GM15510 (cell line): ENCODE data around the gene TBC1D12.

Experiments used
- POLR2A ChIP-seq: IDR thresholded peaks from 3 replicates; pipeline ENCODE4 v1.6.1; 2011; ENCODE audit warnings: borderline replicate concordance; ENCODE audit not compliant: insufficient read length; ENCODE audit errors: extremely low read depth

The TBC1D12 gene

DNA sequence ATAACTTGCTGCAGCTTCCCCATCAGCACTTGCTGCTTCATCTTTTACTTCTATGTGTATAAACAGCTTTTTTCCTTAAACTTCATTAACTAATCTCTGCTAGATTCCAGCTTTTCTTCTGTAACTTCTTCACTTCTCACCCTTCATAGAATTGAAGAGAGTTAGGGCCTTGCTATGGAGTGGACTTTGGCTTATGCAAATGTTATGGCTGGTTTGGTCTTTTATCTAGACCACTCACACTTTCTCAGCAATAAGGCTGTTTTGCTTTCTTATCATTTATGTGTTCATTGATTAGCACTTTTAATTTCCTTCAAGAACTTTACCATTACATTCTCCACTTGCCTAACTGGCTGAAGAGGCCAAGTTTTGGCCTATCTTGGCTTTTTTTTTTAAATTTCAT lies 79.1 kb downstream of the TBC1D12 start:
- TF ChIP-seq POLR2A: no peak

DNA sequence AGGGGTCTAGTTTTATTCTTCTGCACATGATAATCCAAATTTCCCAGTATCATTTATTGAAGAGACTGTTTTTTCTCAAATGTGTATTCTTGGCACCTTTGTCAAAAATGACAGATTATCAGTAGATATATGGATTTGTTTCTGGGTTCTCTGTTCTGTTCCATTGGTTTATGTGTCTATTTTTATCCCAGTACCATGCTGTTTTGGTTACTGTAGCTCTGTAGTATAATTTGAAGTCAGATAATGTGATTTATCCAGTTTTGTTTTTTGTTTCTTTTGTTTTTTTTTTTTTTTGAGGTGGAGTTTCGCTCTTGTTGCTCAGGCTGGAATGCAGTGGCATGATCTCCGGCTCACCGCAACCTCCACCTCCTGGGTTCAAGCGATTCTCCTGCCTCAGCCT lies 81.6 kb downstream of the TBC1D12 start:
- no peak for TF ChIP-seq POLR2A

DNA sequence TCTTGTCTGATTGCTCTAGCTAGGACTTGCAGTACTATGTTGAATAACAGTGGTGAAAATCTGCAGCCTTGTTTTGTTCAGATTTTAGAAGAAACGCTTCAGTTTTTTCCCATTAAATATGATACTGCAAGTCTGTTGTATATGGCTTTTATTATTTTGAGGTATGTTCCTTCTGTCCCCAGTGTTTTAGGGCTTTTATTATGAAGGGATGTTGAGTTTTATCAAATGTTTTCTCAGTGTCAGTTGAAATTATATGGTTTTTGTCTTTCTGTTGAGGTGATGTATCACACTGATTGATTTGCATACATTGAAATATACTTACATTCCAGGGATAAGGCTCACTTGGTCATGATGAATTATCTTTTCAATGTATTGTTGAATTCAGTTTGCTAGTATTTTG lies 82.8 kb downstream of the TBC1D12 start:
- TF ChIP-seq POLR2A: no peak

DNA sequence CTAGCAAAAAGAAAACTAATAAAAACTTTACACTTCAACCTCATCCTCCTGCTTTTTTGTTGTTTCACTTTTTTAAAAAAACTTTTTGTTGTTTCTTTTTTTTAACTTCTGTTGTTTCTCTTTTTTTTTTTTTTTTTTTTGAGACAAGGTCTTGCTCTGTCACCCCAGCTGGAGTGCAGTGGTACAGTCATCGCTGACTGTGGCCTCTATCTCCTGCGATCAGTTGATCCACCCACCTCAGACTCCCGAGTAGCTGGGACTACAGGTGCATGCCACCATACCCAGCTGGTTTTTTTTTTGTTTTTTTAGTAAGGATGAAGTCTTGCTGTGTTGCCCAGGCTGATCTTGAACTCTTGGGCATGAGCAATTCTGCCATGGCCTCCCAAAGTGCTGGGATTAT lies 85.2 kb downstream of the TBC1D12 start:
- no peak for TF ChIP-seq POLR2A

DNA sequence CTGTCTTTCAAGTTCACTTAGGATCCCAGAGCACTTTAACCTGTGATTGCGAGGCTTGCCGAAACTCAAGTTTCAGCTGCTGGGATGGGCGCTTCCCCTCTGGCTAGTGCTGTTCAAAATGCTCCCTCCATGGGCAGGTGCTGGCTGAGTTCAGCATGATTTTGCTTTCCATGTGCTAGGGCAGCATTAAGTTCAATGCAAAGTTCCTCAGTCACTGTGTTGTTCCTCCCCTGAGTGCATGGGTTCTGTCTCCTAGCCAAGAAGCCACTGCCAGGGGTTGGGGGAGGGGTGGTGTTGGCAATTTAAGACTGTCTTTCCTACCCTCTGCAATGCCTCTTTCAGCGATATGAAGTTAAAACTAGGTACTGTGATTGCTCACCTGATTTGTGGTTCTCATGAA lies 86.8 kb downstream of the TBC1D12 start:
- no peak for TF ChIP-seq POLR2A

DNA sequence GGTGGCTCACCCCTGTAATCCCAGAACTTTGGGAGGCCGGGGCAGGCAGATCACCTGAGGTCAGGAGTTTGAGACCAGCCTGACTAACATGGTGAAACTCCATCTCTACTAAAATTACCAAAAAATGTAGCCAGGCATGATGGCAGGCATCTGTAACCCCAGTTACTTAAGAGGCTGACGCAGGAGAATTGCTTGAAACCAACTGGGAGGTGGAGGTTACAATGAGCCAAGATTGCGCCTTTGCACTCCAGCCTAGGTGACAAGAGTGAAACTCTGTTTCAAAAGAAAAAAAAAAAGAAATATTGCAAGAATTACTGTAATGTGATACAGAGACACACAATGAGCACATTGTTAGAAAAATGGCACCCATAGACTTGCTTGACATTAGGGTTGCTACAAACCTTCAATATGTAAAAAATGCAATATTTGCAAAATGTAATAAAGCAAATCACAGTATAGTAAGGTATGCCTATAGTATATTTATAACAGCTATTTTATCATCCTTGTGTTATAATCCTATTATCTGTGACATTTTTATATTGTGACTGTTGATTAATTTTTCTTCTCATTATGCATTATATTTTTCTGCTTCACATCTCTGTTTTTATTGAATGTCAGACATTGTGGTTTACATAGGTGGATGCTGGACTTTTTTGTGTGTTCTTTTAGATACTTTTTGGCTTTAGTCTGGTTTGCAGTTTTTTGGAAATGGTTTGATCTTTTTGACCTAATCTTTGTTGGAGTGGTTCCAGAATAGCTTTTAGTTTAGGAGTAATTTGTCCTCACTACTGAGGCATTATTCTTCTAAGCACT lies 87.8 kb downstream of the TBC1D12 start:
- no peak for TF ChIP-seq POLR2A

DNA sequence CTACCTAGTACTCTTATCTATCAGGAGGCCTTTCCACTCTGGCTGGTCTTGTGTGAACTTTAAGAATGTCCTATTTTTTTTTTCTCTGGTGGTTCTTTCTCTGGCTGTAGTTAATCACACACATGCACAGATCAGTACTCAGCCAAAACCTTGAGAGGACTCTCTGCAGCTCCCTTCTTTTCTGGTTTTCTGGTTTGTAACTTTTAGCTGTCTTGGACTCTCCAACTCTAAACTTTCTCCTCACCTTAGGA lies 88.4 kb downstream of the TBC1D12 start:
- no peak for TF ChIP-seq POLR2A

DNA sequence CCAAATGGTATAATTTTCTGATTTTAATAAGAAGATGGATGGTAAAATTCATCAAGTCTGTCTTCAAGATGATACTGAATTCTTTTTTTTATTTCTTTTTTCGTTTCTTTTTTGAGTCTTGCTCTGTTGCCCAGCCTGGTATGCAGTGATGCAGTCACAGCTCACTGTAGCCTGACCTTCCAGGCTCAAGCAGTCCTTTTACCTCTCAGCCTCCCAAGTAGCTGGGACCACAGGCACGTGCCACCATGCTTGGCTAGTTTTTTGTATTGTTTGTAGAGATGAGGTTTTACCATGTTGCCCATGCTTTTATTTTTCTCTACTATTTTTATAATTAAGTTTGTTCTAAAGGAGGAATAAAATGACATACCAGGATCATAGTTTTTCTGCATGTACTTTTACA lies 91.1 kb downstream of the TBC1D12 start:
- TF ChIP-seq POLR2A: no peak

DNA sequence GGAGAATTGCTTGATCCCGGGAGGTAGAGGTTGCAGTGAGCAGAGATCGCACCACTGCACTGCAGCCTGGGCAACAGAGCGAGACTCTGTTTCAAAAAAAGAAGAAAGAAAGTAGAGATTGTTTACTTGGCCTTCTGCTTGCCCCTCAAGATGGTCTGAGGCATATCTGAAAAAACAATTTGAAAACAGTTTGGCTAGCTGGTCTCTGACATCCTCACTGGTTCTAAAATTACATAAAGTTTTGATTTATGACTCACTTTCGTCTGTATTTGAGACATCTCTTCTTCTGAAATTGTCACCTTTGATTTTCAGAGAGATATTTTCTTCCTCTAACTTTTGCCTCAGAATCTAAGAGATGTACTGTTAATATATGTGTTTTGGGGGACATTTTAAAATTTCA lies 93.7 kb downstream of the TBC1D12 start:
- no peak for TF ChIP-seq POLR2A

DNA sequence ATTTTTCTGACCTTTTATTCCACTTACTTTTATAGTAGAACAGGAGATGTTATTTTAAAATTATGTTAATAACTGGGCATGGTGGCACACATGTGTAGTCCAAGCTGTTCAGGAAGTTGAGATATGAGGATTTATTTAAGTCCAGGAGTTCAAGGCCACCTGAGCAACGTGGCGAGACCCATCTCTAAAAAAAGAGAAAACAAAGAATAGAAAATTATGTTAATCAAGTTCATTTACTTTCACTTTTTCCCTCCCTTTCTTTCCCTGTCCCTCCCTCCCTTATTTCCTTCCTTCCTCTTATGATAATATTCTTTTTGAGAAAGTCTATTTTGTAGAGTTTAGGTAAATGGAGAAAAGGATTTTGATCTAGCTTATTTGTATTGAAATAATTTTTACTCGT lies 94.3 kb downstream of the TBC1D12 start:
- TF ChIP-seq POLR2A: no peak

DNA sequence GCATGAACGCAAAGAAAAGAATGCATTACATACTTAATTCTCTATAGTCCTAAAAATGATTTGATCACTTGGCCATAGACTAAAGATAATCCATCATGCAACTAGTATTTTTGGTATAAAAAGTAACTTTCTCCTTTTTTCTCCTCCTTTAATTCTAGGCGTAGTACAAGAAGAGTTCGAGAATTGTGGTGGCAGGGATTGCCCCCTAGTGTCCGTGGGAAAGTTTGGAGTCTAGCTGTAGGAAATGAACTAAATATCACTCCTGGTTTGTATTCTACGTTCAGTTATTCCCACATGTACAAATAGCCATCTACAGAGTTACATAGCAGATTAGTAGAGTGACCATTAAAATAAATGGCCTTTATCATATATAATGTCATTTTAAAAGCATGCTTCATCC lies 97.7 kb downstream of the TBC1D12 start:
- TF ChIP-seq POLR2A: no peak

DNA sequence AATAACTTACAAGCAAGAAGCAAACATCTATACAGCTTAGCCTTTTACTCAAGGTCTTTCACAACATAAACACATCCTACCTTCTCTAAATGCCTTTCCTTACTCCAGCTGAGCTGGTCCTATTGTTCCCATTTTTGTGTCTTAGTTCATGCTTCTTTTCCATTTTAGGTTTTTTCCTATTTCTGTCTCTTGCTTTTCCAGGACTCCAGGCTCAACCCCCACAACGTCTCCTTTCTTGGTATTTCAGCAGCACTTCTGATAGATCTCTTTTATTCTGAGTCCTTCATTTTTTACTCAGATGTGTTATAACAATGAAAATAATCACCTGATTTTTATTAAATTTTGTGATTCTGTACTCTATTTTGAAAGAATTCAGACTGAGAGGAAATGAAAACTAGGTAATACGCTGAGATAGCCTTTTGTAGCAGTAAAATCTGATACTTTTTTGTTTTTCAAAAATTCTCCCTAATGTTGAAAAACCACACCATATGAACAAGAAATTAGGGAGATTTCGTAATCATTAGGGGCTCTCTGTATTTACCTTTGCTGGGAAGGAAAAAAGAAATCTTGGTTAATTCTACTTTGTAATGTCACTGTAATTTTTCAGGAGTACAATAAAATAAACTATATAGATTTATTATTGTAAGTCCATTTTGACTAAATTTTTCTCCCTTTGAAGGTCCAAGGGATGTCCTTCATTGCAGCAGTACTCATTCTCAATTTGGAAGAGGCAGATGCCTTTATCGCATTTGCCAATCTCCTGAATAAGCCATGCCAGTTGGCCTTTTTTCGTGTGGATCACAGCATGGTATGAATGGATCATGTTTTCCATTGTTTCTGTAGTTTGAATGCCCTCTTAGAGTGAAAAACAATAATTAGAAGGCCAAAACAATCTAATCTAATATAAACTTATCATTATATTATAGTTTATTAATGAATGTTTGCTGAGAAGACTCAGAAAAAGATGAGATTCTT lies 119.2 kb downstream of the TBC1D12 start:
- no peak for TF ChIP-seq POLR2A

DNA sequence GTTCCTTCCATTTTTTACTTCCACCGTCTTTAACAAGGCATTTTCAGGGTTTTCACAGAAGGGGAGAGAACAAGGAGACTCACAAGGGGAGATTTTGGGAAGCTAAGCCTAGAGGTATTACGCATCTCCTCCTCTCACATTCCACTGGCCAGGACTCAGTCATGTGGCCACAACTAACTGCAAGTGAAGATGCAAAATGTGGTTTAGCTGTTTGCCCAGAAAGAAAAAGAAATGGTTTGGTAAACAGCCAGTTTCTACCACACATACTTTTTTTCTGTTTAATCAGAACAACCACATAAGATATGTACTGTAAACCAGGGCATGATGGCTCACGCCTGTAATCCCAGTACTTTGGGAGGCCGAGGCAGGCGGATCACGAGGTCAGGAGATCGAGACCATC lies 121.8 kb downstream of the TBC1D12 start:
- no peak for TF ChIP-seq POLR2A

DNA sequence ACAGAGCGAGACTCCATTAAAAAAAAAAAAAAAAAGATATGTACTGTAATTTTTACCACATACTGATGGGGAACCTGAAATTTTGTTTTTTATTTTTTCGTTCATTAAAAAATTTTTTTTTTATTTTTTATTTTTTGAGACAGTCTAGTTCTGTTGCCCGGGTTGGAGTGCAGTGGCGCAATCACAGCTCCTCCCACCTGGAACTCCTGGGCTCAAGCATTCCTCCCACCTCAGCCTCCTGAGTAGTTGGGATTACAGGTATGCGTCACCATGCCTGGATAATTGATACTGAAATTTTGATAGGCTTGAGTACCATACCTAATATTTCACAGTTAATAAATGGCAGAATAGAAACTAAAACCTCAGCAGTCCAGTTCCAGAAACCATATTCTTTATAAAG lies 122.4 kb downstream of the TBC1D12 start:
- no peak for TF ChIP-seq POLR2A

DNA sequence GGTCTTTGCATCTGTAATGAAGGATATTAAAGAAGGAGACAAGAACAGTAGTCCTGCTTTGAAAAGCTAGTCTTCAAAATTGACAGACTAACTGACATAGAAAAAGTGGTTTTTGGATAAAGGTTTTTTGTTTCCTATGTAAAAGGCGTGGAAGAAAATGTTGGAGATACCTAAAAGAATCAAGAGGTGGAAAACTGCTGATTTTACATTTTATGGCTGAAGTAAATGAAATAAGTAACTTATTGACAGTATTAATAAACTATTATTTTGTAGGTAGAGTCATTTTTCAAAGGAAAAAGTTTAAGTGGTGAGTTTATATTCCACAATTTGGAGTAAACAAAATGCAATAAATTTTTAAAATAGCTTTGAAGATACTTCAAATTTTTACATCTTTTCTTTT lies 130.7 kb downstream of the TBC1D12 start:
- TF ChIP-seq POLR2A: no peak
